NK-92 (cell line): ENCODE data around the gene KCNK3.

ENCODE experiments used
- DNase-seq: peaks from one replicate; lab custom pipeline; 2025; ENCODE audit not compliant: unreplicated experiment; lab: John Stamatoyannopoulos, UW

KCNK3 gene

GRCh38 chr2:26711457-26712161 lies 19.1 kb downstream of the KCNK3 start:
- DNase-seq, result no peak

GRCh38 chr2:26712486-26713465 lies 20.3 kb downstream of the KCNK3 start:
- DNase-seq, result no peak

GRCh38 chr2:26715528-26716270 lies 23.2 kb downstream of the KCNK3 start:
- DNase-seq, result no peak

GRCh38 chr2:26716340-26716739 lies 23.8 kb downstream of the KCNK3 start:
- no peak for DNase-seq

DNA sequence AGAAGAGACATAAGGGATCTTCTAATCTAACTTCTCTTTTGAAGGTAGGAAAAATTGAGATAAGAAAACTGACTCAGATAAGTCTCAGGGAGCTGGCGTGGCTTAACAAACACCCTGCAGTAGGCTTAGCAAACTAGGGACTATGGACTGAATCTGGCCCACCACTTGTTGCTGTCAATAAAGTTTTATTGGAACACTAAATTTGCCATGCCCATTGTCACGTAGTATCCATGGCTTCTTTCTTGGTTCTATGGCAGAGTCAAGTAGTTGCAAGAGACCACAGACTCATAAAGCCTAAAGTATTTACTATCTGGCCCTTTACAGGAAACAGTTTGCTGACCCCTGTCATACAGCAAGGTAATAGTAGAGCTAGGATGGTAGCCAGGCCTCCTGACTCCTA lies 24.2 kb downstream of the KCNK3 start:
- DNase-seq, result no peak

GRCh38 chr2:26717362-26717761 lies 24.8 kb downstream of the KCNK3 start:
- no peak for DNase-seq

GRCh38 chr2:26718949-26719686 lies 26.6 kb downstream of the KCNK3 start:
- no peak for DNase-seq

GRCh38 chr2:26720322-26721114 lies 28.0 kb downstream of the KCNK3 start:
- no peak for DNase-seq

- no peak for DNase-seq
Measured at GRCh38 chr2:26721115-26722032, 28.9 kb downstream of the KCNK3 start.

- DNase-seq, result no peak
Measured at GRCh38 chr2:26722328-26722727, 29.8 kb downstream of the KCNK3 start.

DNA sequence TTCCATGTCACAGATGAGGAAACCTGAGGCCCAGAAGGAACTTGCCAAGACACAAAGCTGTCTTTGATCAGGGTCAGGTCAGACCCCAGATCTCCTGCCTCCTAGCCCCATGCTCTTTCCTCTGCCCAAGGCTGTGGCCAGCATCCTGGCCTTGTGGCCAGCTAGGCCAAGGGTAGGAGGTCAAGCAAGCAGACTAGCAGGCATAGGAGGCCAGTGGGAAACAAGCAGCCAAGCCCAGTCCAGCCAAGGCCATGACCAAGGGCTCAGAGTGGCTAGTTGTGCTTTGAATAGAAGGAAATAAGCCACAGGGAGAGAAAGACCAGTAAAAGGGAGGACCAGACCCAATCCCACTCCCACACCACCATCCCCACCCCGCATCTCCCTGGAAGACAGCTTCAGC lies 30.4 kb downstream of the KCNK3 start:
- no peak for DNase-seq

GRCh38 chr2:26723475-26723874 lies 31.0 kb downstream of the KCNK3 start:
- DNase-seq, result no peak

- no peak for DNase-seq
Measured at GRCh38 chr2:26723991-26724750, 31.6 kb downstream of the KCNK3 start.

GRCh38 chr2:26724784-26725520 lies 32.4 kb downstream of the KCNK3 start:
- DNase-seq, result no peak

DNA sequence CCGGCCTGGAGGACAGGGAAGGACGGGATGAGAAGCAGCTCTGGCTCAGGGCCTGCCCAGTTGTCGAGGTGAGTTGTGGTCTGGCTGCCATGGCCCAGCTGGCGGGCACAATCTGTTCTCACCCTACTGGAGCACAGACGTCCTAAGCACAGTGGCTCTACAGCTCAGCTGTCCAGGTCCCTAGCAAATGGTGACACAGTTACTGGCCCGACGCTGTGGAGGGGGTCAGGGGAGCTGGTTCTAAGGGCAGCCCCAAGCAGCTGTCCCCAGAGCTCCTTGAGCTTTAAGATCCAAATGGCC lies 32.9 kb downstream of the KCNK3 start:
- DNase-seq, result no peak

- DNase-seq, result no peak
Measured at GRCh38 chr2:26726228-26726627, 33.7 kb downstream of the KCNK3 start.

- no peak for DNase-seq
Measured at GRCh38 chr2:26727641-26728561, 35.4 kb downstream of the KCNK3 start.
